Endothelial cell of umbilical vein (primary cell): ENCODE measurements around the gene GYS1. TPM values are rescaled to one million over a fixed set of nuclear protein-coding genes. Genes with fewer than 3 reads are reported as not detected.
A peak's percentile ranks its signal among the peaks of the same experiment; 100 is the strongest.

Source experiments
- BruUV-seq: library from RNA; stranded (reverse); fragments of 400-500 nt; replicated peaks from 2 replicates; lab custom pipeline; 2021; lab: Mats Ljungman, UMichigan
- CTCF ChIA-PET: fragments of 300-600, 350-600 bp; sonication (Branson Sonifier 250); formaldehyde crosslinking; loops from one replicate; lab custom pipeline; 2021; ENCODE audit warnings: antibody characterized with exemption, inconsistent platforms; lab: Charles Lee
- POLR2A ChIA-PET: fragments of 300-600, 350-600 bp; sonication (Branson Sonifier 250); formaldehyde crosslinking; loops from one replicate; lab custom pipeline; 2021; ENCODE audit warnings: antibody characterized with exemption, inconsistent platforms; lab: Charles Lee
- DNase-seq: peaks from one replicate; pipeline ENCODE4 v3.0.0-alpha.2; 2011; ENCODE audit warnings: low read depth, low spot score
- FAIRE-seq: peaks from 2 replicates; lab custom pipeline; 2011; peaks lifted over from hg19 to GRCh38; lab: Jason Lieb, UNC
- H2AFZ ChIP-seq: 2 replicates; pipeline ENCODE4 v1.6.0; 2012; ENCODE audit warnings: low read depth, low read length, control low read depth, inconsistent platforms
- H3K27ac ChIP-seq: 2 replicates; pipeline ENCODE4 v1.5.1; 2011; ENCODE audit warnings: low read depth, mild to moderate bottlenecking, control low read depth, low read length, moderate library complexity; ENCODE audit not compliant: insufficient read depth
- H3K27me3 ChIP-seq, 2 experiments: 2 replicates each; pipeline versions ENCODE4 v1.6.0 to v1.6.1; 2011; ENCODE audit warnings: low read length in 2 of 2, mixed read lengths in 1 of 2; ENCODE audit not compliant: control insufficient read depth in 2 of 2, insufficient read depth in 2 of 2
- H3K36me3 ChIP-seq, 2 experiments: 2 replicates in 1 of 2; 3 replicates in 1 of 2; pipeline ENCODE4 v1.5.1; 2011; ENCODE audit warnings: low read length in 2 of 2, mild to moderate bottlenecking in 1 of 2, moderate library complexity in 1 of 2; ENCODE audit not compliant: control insufficient read depth in 2 of 2, insufficient read depth in 2 of 2; ENCODE audit errors: extremely low read depth in 1 of 2
- H3K4me1 ChIP-seq: 3 replicates; pipeline ENCODE4 v1.5.1; 2011; ENCODE audit warnings: mild to moderate bottlenecking, low read length; ENCODE audit not compliant: control insufficient read depth, insufficient read depth; ENCODE audit errors: extremely low read depth
- H3K4me2 ChIP-seq: 2 replicates; pipeline ENCODE4 v1.6.1; 2011; ENCODE audit warnings: low read length, control low read depth, mixed read lengths; ENCODE audit not compliant: insufficient read depth
- H3K4me3 ChIP-seq, 3 experiments: fragments of 200-600 bp in 1 of 3; sonication (generic), shearing (Covaris generic) in 1 of 3; replicated peaks in 1 of 3; 2 replicates each; pipeline ENCODE4 v1.5.1; 2011 to 2016; ENCODE audit warnings: control low read depth in 3 of 3, low read length in 3 of 3, mild to moderate bottlenecking in 2 of 3, inconsistent platforms in 1 of 3, low read depth in 1 of 3, moderate library complexity in 1 of 3; ENCODE audit not compliant: insufficient read depth in 1 of 3
- H3K79me2 ChIP-seq: 2 replicates; pipeline ENCODE4 v1.6.0; 2012; ENCODE audit warnings: low read length, inconsistent platforms; ENCODE audit not compliant: control insufficient read depth, insufficient read depth
- H3K9ac ChIP-seq: replicated peaks from 2 replicates; pipeline ENCODE3; 2011; ENCODE audit warnings: low read length, control low read depth; ENCODE audit not compliant: insufficient read depth; ENCODE audit errors: extremely low read depth
- H3K9me1 ChIP-seq: replicated peaks from 3 replicates; pipeline ENCODE4 v1.6.0; 2011; ENCODE audit warnings: mild to moderate bottlenecking, low read length; ENCODE audit not compliant: control insufficient read depth, insufficient read depth; ENCODE audit errors: extremely low read depth
- H3K9me3 ChIP-seq: replicated peaks from 2 replicates; pipeline ENCODE4 v1.5.1; 2012; ENCODE audit warnings: low read length, inconsistent platforms; ENCODE audit not compliant: control insufficient read depth, insufficient read depth
- H4K20me1 ChIP-seq: replicated peaks from 2 replicates; pipeline ENCODE3; 2011; ENCODE audit warnings: mild to moderate bottlenecking, low read length; ENCODE audit not compliant: control insufficient read depth, insufficient read depth; ENCODE audit errors: extremely low read depth
- EZH2 ChIP-seq: IDR thresholded peaks from 2 replicates; pipeline ENCODE4 v1.6.1; 2012; ENCODE audit warnings: borderline replicate concordance, low read depth, mild to moderate bottlenecking, moderate library complexity, low read length, inconsistent platforms; ENCODE audit not compliant: severe bottlenecking
- FOS ChIP-seq: IDR thresholded peaks from 2 replicates; pipeline ENCODE4 v1.6.1; 2011; ENCODE audit warnings: mild to moderate bottlenecking, low read length, moderate library complexity, borderline replicate concordance; ENCODE audit not compliant: insufficient read depth
- GATA2 ChIP-seq: IDR thresholded peaks from 2 replicates; pipeline ENCODE4 v1.7.0; 2011; ENCODE audit warnings: low read depth, mild to moderate bottlenecking, moderate library complexity, mixed read lengths, low read length; ENCODE audit not compliant: insufficient read length, insufficient read depth
- JUN ChIP-seq: IDR thresholded peaks from 2 replicates; pipeline ENCODE4 v1.6.1; 2011; ENCODE audit warnings: borderline replicate concordance, low read depth; ENCODE audit not compliant: insufficient read length, insufficient read depth
- MYC ChIP-seq: IDR thresholded peaks from one replicate; pipeline ENCODE4 v1.6.1; 2011; ENCODE audit warnings: mild to moderate bottlenecking, low read depth, low read length
- POLR2A ChIP-seq: IDR thresholded peaks from 2 replicates; pipeline ENCODE4 v1.6.1; 2012; ENCODE audit warnings: low read depth, mild to moderate bottlenecking, control low read depth, low read length
- POLR2AphosphoS5 ChIP-seq: IDR thresholded peaks from 2 replicates; pipeline ENCODE4 v1.6.1; 2012; ENCODE audit warnings: low read depth, mild to moderate bottlenecking, control low read depth, low read length, moderate library complexity; ENCODE audit not compliant: insufficient read depth
- dilution Hi-C: fragments of 300-500 bp; cut with MboI; formaldehyde crosslinking; loops from one replicate; pipeline ENCODE4 v1.15.0; 2019; ENCODE audit warnings: low sequenced_read_pairs; ENCODE audit not compliant: extremely low pct_ligation_motif_present
- intact Hi-C: fragments of 100-400 bp; cut with micrococcal nuclease; formaldehyde crosslinking; loops from one replicate; pipeline ENCODE4 v1.10.0; 2022
- polyA plus RNA-seq, 4 experiments: library from polyadenylated mRNA; depleted of rRNA in 3 of 4; stranded (reverse) in 3 of 4; unstranded in 1 of 4; fragments of >200 nt; gene quantifications; 2 replicates each; pipeline versions ENCODE4 v1.2.1 to v1.2.3, GENCODE V29; 2011 to 2012; ENCODE audit warnings: missing spikeins in 1 of 4
- total RNA-seq: library from RNA; stranded (reverse); gene quantifications from 2 replicates; pipeline ENCODE4 v1.2.3, GENCODE V29; 2021
- TF ChIP-seq, protein P1 (sequence below), 2 donors: IDR thresholded peaks; 1 replicate in 1 of 2; 2 replicates in 1 of 2; pipeline ENCODE4 v1.5.1; 2011; ENCODE audit warnings: low read length in 2 of 2, mild to moderate bottlenecking in 2 of 2, moderate library complexity in 2 of 2, control low read depth in 1 of 2, inconsistent platforms in 1 of 2, low read depth in 1 of 2; ENCODE audit not compliant: insufficient read depth in 1 of 2; ENCODE audit errors: extremely low read depth in 1 of 2
- TF ChIP-seq, protein P2 (sequence below): IDR thresholded peaks from 2 replicates; pipeline ENCODE4 v1.6.1; 2011; ENCODE audit not compliant: insufficient read depth, insufficient read length

GYS1 gene
- total and polyA plus RNA-seq, 2 donors (not counting 3 experiments of a cell fraction or from before 2014, with no cell fraction given): 39.0 to 58.9 TPM

DNA sequence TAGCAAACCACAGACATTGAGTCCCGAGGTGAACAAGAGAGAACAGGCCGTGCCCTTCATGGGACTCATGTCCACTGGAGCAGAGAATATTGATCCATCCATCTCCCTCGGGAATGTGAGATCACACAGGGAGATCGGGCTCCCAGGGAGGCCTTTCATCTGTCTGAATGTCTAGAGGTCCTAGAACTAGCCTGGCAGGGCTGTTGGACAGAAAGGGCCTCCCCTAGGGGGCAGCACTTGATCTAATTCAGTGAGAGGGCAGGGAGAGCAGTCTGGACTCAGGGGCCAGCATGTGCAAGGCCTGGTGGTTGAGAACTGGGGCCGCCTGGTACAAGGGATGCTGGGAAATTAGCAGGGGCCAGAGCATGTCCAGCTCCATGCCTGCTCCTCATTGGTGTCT is 4.9 kb upstream of the GYS1 start:
- CTCF ChIA-PET: interaction anchor here (0.6 to 2.3 kb wide), 14 partner anchors 10 to 227 kb away, joined by 3 to 12 read pairs (median 5); no protein-coding TSS in a partner anchor
- DNase-seq: peak; percentile 47

More for the DNA sequence above, 4.9 kb upstream of the GYS1 start:
- H3K9me1 ChIP-seq: no peaks in the 10 kb centered on the region
- H3K4me2 ChIP-seq: no peak overlapping the region
- no peak overlapping the region for H3K9ac ChIP-seq
- H3K27ac ChIP-seq: no peak overlapping the region
- intact Hi-C loops (loop anchor here (2.0 to 10.0 kb wide), 3 partner anchors 77 to 363 kb away; partner anchors contain the start of genes DBP, HRC and TRPM4), dilution Hi-C loops (no loop called here)
- no peaks in the 10 kb centered on the region for H3K9me3 ChIP-seq
- no TSS peak for BruUV-seq
- peaks cover 0 to 2% of the 10 kb centered on the region in 2 experiments for H3K36me3 ChIP-seq
- H3K79me2 ChIP-seq: peaks cover 39% of the 10 kb centered on the region
- no peaks in the 10 kb centered on the region for H4K20me1 ChIP-seq
- TF ChIP-seq, protein P1, sequence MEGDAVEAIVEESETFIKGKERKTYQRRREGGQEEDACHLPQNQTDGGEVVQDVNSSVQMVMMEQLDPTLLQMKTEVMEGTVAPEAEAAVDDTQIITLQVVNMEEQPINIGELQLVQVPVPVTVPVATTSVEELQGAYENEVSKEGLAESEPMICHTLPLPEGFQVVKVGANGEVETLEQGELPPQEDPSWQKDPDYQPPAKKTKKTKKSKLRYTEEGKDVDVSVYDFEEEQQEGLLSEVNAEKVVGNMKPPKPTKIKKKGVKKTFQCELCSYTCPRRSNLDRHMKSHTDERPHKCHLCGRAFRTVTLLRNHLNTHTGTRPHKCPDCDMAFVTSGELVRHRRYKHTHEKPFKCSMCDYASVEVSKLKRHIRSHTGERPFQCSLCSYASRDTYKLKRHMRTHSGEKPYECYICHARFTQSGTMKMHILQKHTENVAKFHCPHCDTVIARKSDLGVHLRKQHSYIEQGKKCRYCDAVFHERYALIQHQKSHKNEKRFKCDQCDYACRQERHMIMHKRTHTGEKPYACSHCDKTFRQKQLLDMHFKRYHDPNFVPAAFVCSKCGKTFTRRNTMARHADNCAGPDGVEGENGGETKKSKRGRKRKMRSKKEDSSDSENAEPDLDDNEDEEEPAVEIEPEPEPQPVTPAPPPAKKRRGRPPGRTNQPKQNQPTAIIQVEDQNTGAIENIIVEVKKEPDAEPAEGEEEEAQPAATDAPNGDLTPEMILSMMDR (IDR thresholded peaks at IDR 0.05; ENCODE audit: extremely low read depth in 1 of 2, insufficient read depth in 1 of 2, low read depth in 1 of 2, low read length in 2 of 2): peak; percentile 64 to 69
- TF ChIP-seq GATA2: no peak
- no peak for TF ChIP-seq EZH2
- no peak for TF ChIP-seq JUN
- TF ChIP-seq MYC: no peak
- TF ChIP-seq POLR2A: no peak
- no peak for TF ChIP-seq POLR2AphosphoS5
- no peak for TF ChIP-seq FOS
- TF ChIP-seq, protein P2, sequence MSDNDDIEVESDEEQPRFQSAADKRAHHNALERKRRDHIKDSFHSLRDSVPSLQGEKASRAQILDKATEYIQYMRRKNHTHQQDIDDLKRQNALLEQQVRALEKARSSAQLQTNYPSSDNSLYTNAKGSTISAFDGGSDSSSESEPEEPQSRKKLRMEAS: no peak
- peaks cover 7% of the 10 kb centered on the region for H3K4me1 ChIP-seq
- H3K27me3 ChIP-seq: no peaks in the 10 kb centered on the region
- POLR2A ChIA-PET: interaction anchor here (1.0 kb wide), 1 partner anchor 33 kb away, joined by 3 read pairs; the partner anchor contains the start of gene FTL
- no peak overlapping the region for H3K4me3 ChIP-seq
- FAIRE-seq: peak; percentile 37
- H2AFZ ChIP-seq: no peak overlapping the region
